Germinal center (tissue), 1 donor: Measurements from ENCODE around the gene EML6.

Source experiments
- DNase-seq: peaks from one replicate; pipeline ENCODE4 v3.0.0; 2012; ENCODE audit warnings: mixed read lengths, low spot score

EML6 gene

GRCh38 chr2:54914637-54915036 lies 191.2 kb downstream of the EML6 start:
- no peak for DNase-seq

GRCh38 chr2:54915101-54915500 lies 191.6 kb downstream of the EML6 start:
- DNase-seq, result no peak

- DNase-seq, result no peak
Measured at GRCh38 chr2:54916637-54917036, 193.2 kb downstream of the EML6 start.

DNA sequence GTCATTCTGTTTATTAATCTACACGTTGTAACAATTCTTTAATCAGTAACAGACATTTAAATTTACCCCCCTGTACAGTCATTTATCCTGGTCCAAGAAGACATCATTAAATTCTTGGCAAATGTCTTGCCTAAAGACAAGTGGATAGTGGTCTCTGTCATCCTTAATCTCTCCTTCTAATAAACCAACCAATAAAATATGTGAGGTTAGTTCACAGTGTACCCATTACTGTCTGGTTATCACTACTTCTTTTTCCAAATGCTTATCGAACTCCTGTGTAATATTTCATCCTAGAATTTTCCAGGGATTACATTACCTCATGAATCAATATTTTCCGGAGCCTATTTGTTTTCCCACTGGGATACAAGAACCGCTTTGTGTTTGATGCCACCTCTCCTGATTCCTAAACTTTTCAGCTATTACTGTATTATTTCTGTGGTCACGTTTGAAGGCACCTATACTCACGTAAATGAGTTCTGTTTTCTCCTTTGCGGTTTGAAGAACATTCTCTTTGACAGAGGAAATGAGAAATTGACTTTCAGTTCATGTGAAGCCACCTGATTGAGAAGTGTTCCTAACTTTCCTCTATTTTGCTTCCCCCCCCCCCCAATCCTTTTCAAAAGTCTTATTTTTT lies 195.3 kb downstream of the EML6 start:
- DNase-seq, result no peak

- no peak for DNase-seq
Measured at GRCh38 chr2:54920660-54921059, 197.2 kb downstream of the EML6 start.

GRCh38 chr2:54924121-54924520 lies 200.7 kb downstream of the EML6 start:
- DNase-seq, result no peak

GRCh38 chr2:54925022-54925421 lies 201.6 kb downstream of the EML6 start:
- no peak for DNase-seq

DNA sequence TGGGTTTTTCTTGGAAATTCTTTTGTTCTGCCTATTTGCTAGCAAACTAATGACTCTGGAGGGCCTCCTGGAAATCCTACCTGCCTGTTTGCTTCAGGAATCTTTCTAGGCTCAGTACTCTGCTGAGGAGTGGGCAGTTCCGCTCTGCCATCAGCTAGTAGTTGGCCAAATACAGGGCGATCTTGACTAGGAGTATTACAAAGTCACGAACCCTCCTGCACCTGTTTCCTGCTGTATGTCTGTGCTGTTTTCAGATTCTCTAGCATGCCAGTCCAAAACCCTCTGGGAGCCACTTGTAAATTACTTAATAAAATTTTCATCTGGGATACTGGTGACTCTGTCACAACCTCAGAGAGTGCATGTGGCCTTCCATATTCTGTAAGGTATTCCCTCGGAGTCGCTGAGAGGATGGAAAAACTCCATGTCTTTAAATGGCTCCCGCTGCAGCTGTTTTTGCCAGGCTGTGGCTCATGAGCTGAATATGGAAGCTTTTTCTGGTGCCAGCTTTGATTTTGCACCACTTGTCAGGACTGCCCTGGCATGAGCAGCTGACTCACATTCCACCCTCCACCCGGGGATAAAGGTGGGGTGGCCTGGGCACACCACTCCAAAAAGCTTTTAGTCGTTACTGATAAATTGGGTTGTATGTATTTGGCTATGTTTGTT lies 203.8 kb downstream of the EML6 start:
- no peak for DNase-seq

DNA sequence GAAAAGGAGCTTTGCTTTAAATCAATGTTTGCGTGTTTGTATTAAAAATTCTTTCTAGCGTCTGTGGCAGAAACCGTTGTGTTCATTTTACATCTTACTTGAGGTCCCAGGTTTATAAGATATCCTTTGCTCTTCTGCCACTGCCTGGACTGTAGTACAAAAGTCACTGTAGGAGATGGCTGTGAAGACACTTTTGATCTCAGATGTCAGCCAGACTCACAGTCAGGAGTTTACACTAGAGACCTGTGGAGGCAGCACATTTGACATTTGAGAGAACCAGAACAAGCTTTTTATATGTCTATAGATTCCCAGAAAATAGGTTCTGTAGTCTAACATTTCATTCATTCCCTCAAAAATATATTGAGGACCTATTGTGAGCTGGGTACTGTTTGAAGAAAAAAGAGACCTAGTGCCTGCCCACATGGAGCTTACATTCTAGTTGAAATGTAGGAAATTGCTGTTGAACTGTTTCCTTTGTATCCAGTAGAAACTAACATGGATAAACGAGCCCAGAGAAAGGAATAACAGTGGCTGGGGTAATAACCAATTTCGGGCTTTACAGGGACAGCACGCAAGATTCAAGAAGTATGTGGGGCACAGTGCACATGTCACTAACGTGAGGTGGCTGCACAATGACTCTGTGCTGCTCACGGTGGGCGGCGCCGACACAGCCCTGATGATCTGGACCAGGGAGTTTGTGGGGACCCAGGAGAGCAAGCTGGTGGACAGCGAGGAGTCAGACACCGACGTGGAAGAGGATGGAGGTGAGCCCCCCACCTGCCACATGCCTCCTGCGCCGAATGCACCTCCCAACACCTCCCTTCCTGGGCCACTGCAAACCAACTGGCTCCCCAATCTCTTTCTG lies 204.5 kb downstream of the EML6 start:
- no peak for DNase-seq

- DNase-seq, result no peak
Measured at GRCh38 chr2:54928719-54929118, 205.3 kb downstream of the EML6 start.

DNA sequence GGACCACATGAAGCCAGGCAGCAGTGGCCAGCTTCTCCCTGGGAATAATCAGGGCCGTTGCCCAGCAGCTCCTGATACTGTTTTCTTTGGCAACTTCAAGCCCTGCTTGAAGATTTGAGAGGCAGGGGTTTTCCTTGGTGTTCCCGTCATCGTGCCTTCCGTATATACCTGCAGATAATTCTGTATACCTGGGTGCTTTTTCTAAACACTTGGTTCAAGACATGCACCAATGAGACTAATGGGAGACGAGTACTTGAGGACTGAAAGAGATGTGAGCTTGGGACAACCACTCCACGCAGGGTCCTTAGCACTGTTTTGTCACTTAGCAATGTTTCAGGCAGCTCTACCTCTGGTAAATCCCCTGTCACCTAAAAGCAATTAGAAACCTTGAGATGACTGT lies 208.0 kb downstream of the EML6 start:
- no peak for DNase-seq

DNA sequence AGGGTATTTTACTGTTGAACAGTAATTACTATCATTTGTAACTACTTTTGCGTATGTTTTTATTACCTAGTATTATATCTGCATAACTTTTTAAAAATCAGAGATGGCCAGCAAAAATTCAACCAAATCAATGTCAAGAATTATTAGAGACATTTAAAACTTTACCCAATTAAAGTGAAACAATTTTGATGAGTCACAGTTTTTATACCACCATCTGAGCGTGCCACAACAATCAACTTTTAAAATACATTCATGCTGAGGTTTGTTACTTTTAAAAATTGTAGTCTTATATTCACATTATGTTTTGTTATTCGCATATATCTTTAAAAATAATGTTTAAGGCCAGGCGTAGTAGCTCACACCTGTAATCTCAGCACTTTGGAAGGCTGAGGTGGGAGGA lies 211.9 kb downstream of the EML6 start:
- DNase-seq, result no peak

DNA sequence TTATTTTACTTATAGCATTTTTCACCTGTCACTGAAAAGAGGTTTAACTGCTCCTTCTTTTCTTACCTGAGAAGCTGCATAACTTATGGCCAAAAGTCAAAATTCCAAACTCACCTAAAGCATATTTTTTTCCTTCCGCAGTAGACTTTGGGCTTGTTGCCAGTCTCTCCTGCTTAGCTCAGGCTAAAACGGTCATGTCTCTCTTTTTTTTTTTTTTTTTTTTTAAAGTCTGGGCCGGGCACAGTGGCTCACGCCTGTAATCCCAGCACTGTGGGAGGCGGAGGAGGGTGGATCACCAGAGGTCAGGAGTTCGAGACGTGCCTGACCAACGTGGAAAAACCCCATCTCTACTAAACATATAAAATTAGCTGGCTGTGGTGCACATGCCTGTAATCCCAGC lies 213.3 kb downstream of the EML6 start:
- no peak for DNase-seq

- no peak for DNase-seq
Measured at GRCh38 chr2:54939446-54940118, 216.1 kb downstream of the EML6 start.

DNA sequence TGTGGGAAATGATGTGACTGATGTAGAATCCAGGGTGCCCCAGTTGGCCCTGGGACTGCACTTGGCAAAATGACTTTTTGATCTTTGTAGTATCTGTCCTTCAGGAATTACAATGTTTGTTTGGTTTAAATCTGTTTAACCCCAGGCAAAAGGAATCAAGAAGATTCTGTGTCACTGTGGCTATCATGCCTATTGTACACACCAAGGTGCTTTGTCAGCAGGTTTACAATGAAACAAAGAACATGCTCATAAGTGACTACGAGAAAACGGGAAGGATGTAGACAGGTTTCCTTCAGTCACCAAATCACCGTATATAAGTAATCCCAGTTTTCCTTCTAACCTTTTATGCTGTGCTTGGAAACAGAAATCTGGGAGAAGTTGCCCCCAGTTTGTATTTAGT lies 217.3 kb downstream of the EML6 start:
- no peak for DNase-seq

- no peak for DNase-seq
Measured at GRCh38 chr2:54941248-54941984, 218.0 kb downstream of the EML6 start.

DNA sequence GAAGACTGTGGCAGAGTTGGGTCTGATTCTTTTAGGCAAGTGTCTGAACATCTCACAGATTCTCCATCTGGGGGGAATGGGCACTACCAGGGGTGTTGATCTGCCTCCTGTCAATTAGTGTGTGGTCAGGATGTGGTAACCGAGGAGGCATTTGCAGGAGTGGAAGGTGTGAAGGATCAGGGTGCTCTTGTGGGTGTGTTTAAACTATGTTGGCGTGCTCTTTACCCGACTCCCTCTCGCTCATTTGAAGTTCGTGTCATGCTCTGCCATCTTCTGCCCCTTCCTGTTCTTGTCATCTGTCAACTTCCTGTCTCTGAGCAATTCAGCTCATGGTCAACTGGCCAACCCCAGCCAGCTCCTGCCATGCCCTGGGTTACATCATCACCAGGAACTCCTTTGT lies 218.9 kb downstream of the EML6 start:
- no peak for DNase-seq

DNA sequence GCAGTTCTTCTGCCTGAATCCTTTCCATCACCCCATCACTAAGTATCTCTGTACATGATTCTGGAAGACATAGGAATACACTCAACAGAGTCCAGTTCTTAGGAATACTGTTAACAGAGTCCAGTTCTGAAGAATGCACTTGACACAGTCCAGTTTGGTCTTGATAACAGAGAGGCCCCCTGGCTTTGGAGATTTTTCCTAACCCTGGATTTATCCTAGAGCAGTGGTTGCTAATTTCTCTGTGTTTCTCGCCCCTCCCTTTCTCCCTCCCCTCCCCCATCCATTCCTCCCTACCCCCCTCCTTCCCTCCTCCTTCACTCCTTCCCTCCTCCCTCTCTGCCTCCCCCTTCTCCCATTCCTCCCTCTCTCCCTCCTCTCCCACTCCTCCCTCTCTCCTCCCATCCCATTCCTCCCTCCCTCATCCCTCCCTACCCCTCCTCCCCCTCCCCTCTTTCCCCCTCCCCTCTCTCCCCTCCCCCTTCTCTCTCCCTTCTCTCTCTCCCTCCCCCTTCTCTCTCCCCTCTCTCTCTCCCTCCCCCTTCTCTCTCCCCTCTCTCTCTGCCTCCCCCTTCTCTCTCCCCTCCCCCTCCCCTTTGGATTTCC lies 221.4 kb downstream of the EML6 start:
- DNase-seq, result no peak

DNA sequence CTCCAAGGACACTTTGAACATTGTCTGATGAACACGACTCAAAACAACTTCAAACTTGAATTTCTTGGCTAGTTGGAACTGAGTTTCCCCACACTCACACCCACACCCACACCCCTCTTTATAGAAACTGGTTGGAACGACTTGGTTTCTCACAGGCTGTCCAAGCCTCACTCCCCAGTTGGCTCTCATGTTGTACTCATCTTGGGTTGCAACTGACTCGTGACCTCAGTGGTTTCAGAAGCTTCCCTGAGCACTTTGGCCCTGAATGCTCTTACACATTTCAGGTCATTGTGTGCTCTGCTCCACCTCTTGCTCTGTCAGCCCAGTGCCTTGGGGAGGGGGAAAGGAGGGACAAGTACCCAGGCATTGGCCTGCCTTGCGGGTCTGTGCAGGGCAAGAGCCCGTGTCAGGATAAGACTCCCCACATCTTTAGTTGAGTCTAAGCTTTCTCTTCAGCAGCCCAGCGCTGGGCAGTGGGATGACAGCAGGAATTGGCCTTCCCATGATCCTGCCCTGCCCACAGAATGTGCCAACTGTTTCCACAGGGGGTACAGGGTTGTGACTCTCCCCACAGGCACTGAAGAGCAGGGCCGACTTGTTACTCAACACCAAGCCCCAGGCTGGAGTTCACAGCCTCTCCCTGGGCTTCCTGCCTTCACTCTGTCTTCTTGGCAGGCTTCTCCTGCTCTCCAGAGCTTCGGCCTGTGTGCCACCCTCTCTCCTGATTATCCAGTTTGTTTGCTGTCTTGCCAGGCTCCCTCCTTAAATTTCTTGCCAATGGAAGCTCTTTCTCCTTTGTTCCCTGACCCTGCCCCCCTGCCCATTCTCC lies 222.1 kb downstream of the EML6 start:
- no peak for DNase-seq

DNA sequence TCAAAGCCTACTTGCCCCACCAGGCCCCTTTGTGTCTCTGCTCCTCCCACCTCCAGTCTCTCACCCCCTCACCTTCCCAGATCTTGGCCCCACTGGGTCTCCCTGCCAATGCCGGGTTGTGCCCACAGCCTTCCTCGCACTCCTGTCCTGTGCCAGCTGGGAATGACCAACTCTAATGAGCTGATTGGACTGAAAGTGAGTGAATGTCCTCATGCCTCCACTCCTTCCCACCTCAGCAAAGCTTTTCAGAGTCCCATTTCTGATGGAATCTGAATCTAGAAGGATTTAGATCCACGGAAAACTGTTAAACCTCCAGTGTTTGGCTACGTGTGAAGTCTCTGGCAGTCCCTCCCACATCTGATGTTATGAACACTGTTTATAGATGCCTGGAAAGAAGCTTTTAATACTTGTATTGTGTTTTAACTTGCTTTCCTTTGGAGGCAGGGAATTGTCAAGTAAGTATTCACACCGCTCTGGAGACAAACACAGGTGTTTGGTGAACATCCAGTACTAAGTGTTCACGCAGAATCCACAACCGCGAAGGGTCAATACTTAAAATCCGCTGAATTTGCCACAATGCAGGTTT lies 222.9 kb downstream of the EML6 start:
- no peak for DNase-seq
